Endothelial cell of umbilical vein (primary cell): ENCODE data around the gene LRFN5. TPM values are rescaled to one million over a fixed set of nuclear protein-coding genes. Genes with fewer than 3 reads are reported as not detected.

ENCODE experiments used
- BruUV-seq: library from RNA; stranded (reverse); fragments of 400-500 nt; replicated peaks from 2 replicates; lab custom pipeline; 2021; lab: Mats Ljungman, UMichigan
- CTCF ChIA-PET: fragments of 300-600, 350-600 bp; sonication (Branson Sonifier 250); formaldehyde crosslinking; loops from one replicate; lab custom pipeline; 2021; ENCODE audit warnings: antibody characterized with exemption, inconsistent platforms; lab: Charles Lee
- POLR2A ChIA-PET: fragments of 300-600, 350-600 bp; sonication (Branson Sonifier 250); formaldehyde crosslinking; loops from one replicate; lab custom pipeline; 2021; ENCODE audit warnings: antibody characterized with exemption, inconsistent platforms; lab: Charles Lee
- DNase-seq: peaks from one replicate; pipeline ENCODE4 v3.0.0-alpha.2; 2011; ENCODE audit warnings: low read depth, low spot score
- FAIRE-seq: peaks from 2 replicates; lab custom pipeline; 2011; peaks lifted over from hg19 to GRCh38; lab: Jason Lieb, UNC
- H2AFZ ChIP-seq: 2 replicates; pipeline ENCODE4 v1.6.0; 2012; ENCODE audit warnings: low read depth, low read length, control low read depth, inconsistent platforms
- H3K27ac ChIP-seq: 2 replicates; pipeline ENCODE4 v1.5.1; 2011; ENCODE audit warnings: low read depth, mild to moderate bottlenecking, control low read depth, low read length, moderate library complexity; ENCODE audit not compliant: insufficient read depth
- H3K27me3 ChIP-seq, 2 experiments: 2 replicates each; pipeline versions ENCODE4 v1.6.0 to v1.6.1; 2011; ENCODE audit warnings: low read length in 2 of 2, mixed read lengths in 1 of 2; ENCODE audit not compliant: control insufficient read depth in 2 of 2, insufficient read depth in 2 of 2
- H3K36me3 ChIP-seq, 2 experiments: 2 replicates in 1 of 2; 3 replicates in 1 of 2; pipeline ENCODE4 v1.5.1; 2011; ENCODE audit warnings: low read length in 2 of 2, mild to moderate bottlenecking in 1 of 2, moderate library complexity in 1 of 2; ENCODE audit not compliant: control insufficient read depth in 2 of 2, insufficient read depth in 2 of 2; ENCODE audit errors: extremely low read depth in 1 of 2
- H3K4me1 ChIP-seq: 3 replicates; pipeline ENCODE4 v1.5.1; 2011; ENCODE audit warnings: mild to moderate bottlenecking, low read length; ENCODE audit not compliant: control insufficient read depth, insufficient read depth; ENCODE audit errors: extremely low read depth
- H3K4me2 ChIP-seq: 2 replicates; pipeline ENCODE4 v1.6.1; 2011; ENCODE audit warnings: low read length, control low read depth, mixed read lengths; ENCODE audit not compliant: insufficient read depth
- H3K4me3 ChIP-seq, 3 experiments: fragments of 200-600 bp in 1 of 3; sonication (generic), shearing (Covaris generic) in 1 of 3; replicated peaks in 1 of 3; 2 replicates each; pipeline ENCODE4 v1.5.1; 2011 to 2016; ENCODE audit warnings: control low read depth in 3 of 3, low read length in 3 of 3, mild to moderate bottlenecking in 2 of 3, inconsistent platforms in 1 of 3, low read depth in 1 of 3, moderate library complexity in 1 of 3; ENCODE audit not compliant: insufficient read depth in 1 of 3
- H3K79me2 ChIP-seq: 2 replicates; pipeline ENCODE4 v1.6.0; 2012; ENCODE audit warnings: low read length, inconsistent platforms; ENCODE audit not compliant: control insufficient read depth, insufficient read depth
- H3K9ac ChIP-seq: replicated peaks from 2 replicates; pipeline ENCODE3; 2011; ENCODE audit warnings: low read length, control low read depth; ENCODE audit not compliant: insufficient read depth; ENCODE audit errors: extremely low read depth
- H3K9me1 ChIP-seq: replicated peaks from 3 replicates; pipeline ENCODE4 v1.6.0; 2011; ENCODE audit warnings: mild to moderate bottlenecking, low read length; ENCODE audit not compliant: control insufficient read depth, insufficient read depth; ENCODE audit errors: extremely low read depth
- H3K9me3 ChIP-seq: replicated peaks from 2 replicates; pipeline ENCODE4 v1.5.1; 2012; ENCODE audit warnings: low read length, inconsistent platforms; ENCODE audit not compliant: control insufficient read depth, insufficient read depth
- H4K20me1 ChIP-seq: replicated peaks from 2 replicates; pipeline ENCODE3; 2011; ENCODE audit warnings: mild to moderate bottlenecking, low read length; ENCODE audit not compliant: control insufficient read depth, insufficient read depth; ENCODE audit errors: extremely low read depth
- EZH2 ChIP-seq: IDR thresholded peaks from 2 replicates; pipeline ENCODE4 v1.6.1; 2012; ENCODE audit warnings: borderline replicate concordance, low read depth, mild to moderate bottlenecking, moderate library complexity, low read length, inconsistent platforms; ENCODE audit not compliant: severe bottlenecking
- FOS ChIP-seq: IDR thresholded peaks from 2 replicates; pipeline ENCODE4 v1.6.1; 2011; ENCODE audit warnings: mild to moderate bottlenecking, low read length, moderate library complexity, borderline replicate concordance; ENCODE audit not compliant: insufficient read depth
- GATA2 ChIP-seq: IDR thresholded peaks from 2 replicates; pipeline ENCODE4 v1.7.0; 2011; ENCODE audit warnings: low read depth, mild to moderate bottlenecking, moderate library complexity, mixed read lengths, low read length; ENCODE audit not compliant: insufficient read length, insufficient read depth
- JUN ChIP-seq: IDR thresholded peaks from 2 replicates; pipeline ENCODE4 v1.6.1; 2011; ENCODE audit warnings: borderline replicate concordance, low read depth; ENCODE audit not compliant: insufficient read length, insufficient read depth
- MAX ChIP-seq: IDR thresholded peaks from 2 replicates; pipeline ENCODE4 v1.6.1; 2011; ENCODE audit not compliant: insufficient read depth, insufficient read length
- MYC ChIP-seq: IDR thresholded peaks from one replicate; pipeline ENCODE4 v1.6.1; 2011; ENCODE audit warnings: mild to moderate bottlenecking, low read depth, low read length
- POLR2A ChIP-seq: IDR thresholded peaks from 2 replicates; pipeline ENCODE4 v1.6.1; 2012; ENCODE audit warnings: low read depth, mild to moderate bottlenecking, control low read depth, low read length
- POLR2AphosphoS5 ChIP-seq: IDR thresholded peaks from 2 replicates; pipeline ENCODE4 v1.6.1; 2012; ENCODE audit warnings: low read depth, mild to moderate bottlenecking, control low read depth, low read length, moderate library complexity; ENCODE audit not compliant: insufficient read depth
- dilution Hi-C: fragments of 300-500 bp; cut with MboI; formaldehyde crosslinking; loops from one replicate; pipeline ENCODE4 v1.15.0; 2019; ENCODE audit warnings: low sequenced_read_pairs; ENCODE audit not compliant: extremely low pct_ligation_motif_present
- intact Hi-C: fragments of 100-400 bp; cut with micrococcal nuclease; formaldehyde crosslinking; loops from one replicate; pipeline ENCODE4 v1.10.0; 2022
- polyA plus RNA-seq, 4 experiments: library from polyadenylated mRNA; depleted of rRNA in 3 of 4; stranded (reverse) in 3 of 4; unstranded in 1 of 4; fragments of >200 nt; gene quantifications; 2 replicates each; pipeline versions ENCODE4 v1.2.1 to v1.2.3, GENCODE V29; 2011 to 2012; ENCODE audit warnings: missing spikeins in 1 of 4
- total RNA-seq: library from RNA; stranded (reverse); gene quantifications from 2 replicates; pipeline ENCODE4 v1.2.3, GENCODE V29; 2021

LRFN5 gene
- total and polyA plus RNA-seq, 2 donors (not counting 3 experiments of a cell fraction or from before 2014, with no cell fraction given): not detected

- dilution Hi-C loops: no loop called here
- no peak overlapping the region for H2AFZ ChIP-seq
- no peak for FAIRE-seq
- TF ChIP-seq POLR2A (no peak), FOS (no peak), MAX (no peak), MYC (no peak), JUN (no peak), GATA2 (no peak), EZH2 (peak; percentile 41)
- ChIA-PET CTCF (no interaction called here), POLR2A (no interaction called here)
- no peaks in the 10 kb centered on the region for H3K79me2 ChIP-seq
- H3K9me3 ChIP-seq: no peaks in the 10 kb centered on the region
- no peak for DNase-seq
- peak overlapping the region; percentile 21 for H3K4me2 ChIP-seq
- no TSS peak for BruUV-seq
- H3K36me3 ChIP-seq: no peaks in the 10 kb centered on the region
- no peaks in the 10 kb centered on the region for H4K20me1 ChIP-seq
- peaks cover 45 to 65% of the 10 kb centered on the region in 2 experiments for H3K27me3 ChIP-seq
- no peak overlapping the region for H3K9ac ChIP-seq
- peaks cover 4% of the 10 kb centered on the region for H3K4me1 ChIP-seq
- intact Hi-C loops: no loop called here
- H3K9me1 ChIP-seq: no peaks in the 10 kb centered on the region
- H3K27ac ChIP-seq: no peak overlapping the region
- H3K4me3 ChIP-seq: no peak overlapping the region
Measured at GRCh38 chr14:41605550-41606281, 960 bp upstream of the LRFN5 start.

GRCh38 chr14:41606282-41606531 is 469 bp upstream of the LRFN5 start:
- dilution Hi-C loops: no loop called here
- Histone ChIP-seq H3K9me3 (no peaks in the 10 kb centered on the region), H3K9me1 (no peaks in the 10 kb centered on the region), H3K4me2 (peak overlapping the region; percentile 21), H3K4me3 (peak overlapping the region in 1 of 3 experiments; percentile 47), H2AFZ (no peak overlapping the region), H3K4me1 (peaks cover 4% of the 10 kb centered on the region), H3K27me3 (peaks cover 45 to 69% of the 10 kb centered on the region in 2 experiments), H3K79me2 (no peaks in the 10 kb centered on the region), H3K9ac (no peak overlapping the region), H4K20me1 (no peaks in the 10 kb centered on the region), H3K27ac (no peak overlapping the region), H3K36me3 (no peaks in the 10 kb centered on the region)
- intact Hi-C loops: no loop called here
- BruUV-seq: no TSS peak
- ChIA-PET CTCF (no interaction called here), POLR2A (no interaction called here)
- no peak for TF ChIP-seq POLR2A
- no peak for TF ChIP-seq GATA2
- TF ChIP-seq FOS: no peak
- TF ChIP-seq POLR2AphosphoS5: no peak
- no peak for TF ChIP-seq MAX
- no peak for TF ChIP-seq MYC
- no peak for TF ChIP-seq JUN
- no peak for TF ChIP-seq EZH2
- no peak for DNase-seq
- no peak for FAIRE-seq
